ENCODE results near the gene ANAPC2.

Gene ANAPC2

GRCh38 chr9:137173796-137174664, 14.3 kb downstream of the ANAPC2 start:
- no peak for FAIRE-seq

- FAIRE-seq, result no peak
Measured at GRCh38 chr9:137172901-137173795, 15.2 kb downstream of the ANAPC2 start.

GRCh38 chr9:137171149-137171900, 17.0 kb downstream of the ANAPC2 start:
- FAIRE-seq, result no peak

- FAIRE-seq, result no peak
Measured at GRCh38 chr9:137170486-137171148, 17.7 kb downstream of the ANAPC2 start.

- FAIRE-seq, result no peak
Measured at GRCh38 chr9:137169896-137170358, 18.4 kb downstream of the ANAPC2 start, which contains the start of gene LRRC26. LRRC26 (minus strand) TSS chr9:137170051; CDS start chr9:137169943, 108 bp downstream.

- no peak for FAIRE-seq
Measured at GRCh38 chr9:137168904-137169856, 19.2 kb downstream of the ANAPC2 start.

- no peak for FAIRE-seq
Measured at GRCh38 chr9:137168573-137168903, 19.8 kb downstream of the ANAPC2 start.

GRCh38 chr9:137167747-137168572, 20.4 kb downstream of the ANAPC2 start:
- FAIRE-seq, result no peak

- FAIRE-seq, result no peak
Measured at GRCh38 chr9:137167277-137167746, 21.0 kb downstream of the ANAPC2 start.

- no peak for FAIRE-seq
Measured at GRCh38 chr9:137166380-137167229, 21.8 kb downstream of the ANAPC2 start.

GRCh38 chr9:137165250-137165836, 23.0 kb downstream of the ANAPC2 start:
- no peak for FAIRE-seq

GRCh38 chr9:137164370-137165249, 23.8 kb downstream of the ANAPC2 start:
- FAIRE-seq, result no peak

- FAIRE-seq, result no peak
Measured at GRCh38 chr9:137163805-137164204, 24.6 kb downstream of the ANAPC2 start.

GRCh38 chr9:137163365-137163715, 25.0 kb downstream of the ANAPC2 start:
- FAIRE-seq, result no peak

GRCh38 chr9:137162505-137163364, 25.6 kb downstream of the ANAPC2 start:
- FAIRE-seq, result no peak

Measured in G401.6 (cell line).